Loucy (cell line): Measurements from ENCODE around the gene TMPRSS13.
"Not testable (repeated sequence)": the region's sequence is repeated elsewhere in the genome, so short reads cannot be mapped to it uniquely, and the experiment has no call there.

Experiments
- H2AFZ ChIP-seq: fragments of 200-600 bp; sonication (generic); 2 replicates; pipeline ENCODE4 v1.6.0; 2016; ENCODE audit warnings: antibody characterized with exemption, mild to moderate bottlenecking, low read length, moderate library complexity
- H3F3A ChIP-seq: fragments of 200-600 bp; 2 replicates; pipeline ENCODE4 v1.6.0; 2016; ENCODE audit warnings: antibody characterized with exemption, low read depth, mild to moderate bottlenecking
- H3K27me3 ChIP-seq: fragments of 200-600 bp; sonication (generic); 2 replicates; pipeline ENCODE4 v1.6.1; 2014; ENCODE audit warnings: low read length, mild to moderate bottlenecking; ENCODE audit not compliant: insufficient read depth, poor library complexity, severe bottlenecking
- H3K36me3 ChIP-seq: fragments of 200-600 bp; sonication (generic); 2 replicates; pipeline ENCODE4 v1.6.1; 2016; ENCODE audit warnings: low read length; ENCODE audit not compliant: insufficient read depth
- H3K4me1 ChIP-seq: fragments of 200-600 bp; sonication (generic); 2 replicates; pipeline ENCODE4 v1.5.1; 2014; ENCODE audit warnings: low read length, mild to moderate bottlenecking; ENCODE audit not compliant: insufficient read depth, poor library complexity, severe bottlenecking
- H3K4me2 ChIP-seq: fragments of 200-600 bp; sonication (generic); 2 replicates; pipeline ENCODE4 v1.6.0; 2014; ENCODE audit warnings: antibody characterized with exemption, low read length, low read depth, mild to moderate bottlenecking; ENCODE audit not compliant: poor library complexity, severe bottlenecking
- H3K4me3 ChIP-seq: fragments of 200-600 bp; sonication (generic); 2 replicates; pipeline ENCODE4 v1.5.1; 2014; ENCODE audit warnings: low read length, mild to moderate bottlenecking, mixed read lengths; ENCODE audit not compliant: poor library complexity, severe bottlenecking
- H3K79me2 ChIP-seq: fragments of 200-600 bp; sonication (generic); 2 replicates; pipeline ENCODE4 v1.6.1; 2014; ENCODE audit warnings: low read length; ENCODE audit not compliant: insufficient read depth
- H3K9ac ChIP-seq: fragments of 200-600 bp; sonication (generic); 2 replicates; pipeline ENCODE4 v1.6.0; 2014; ENCODE audit warnings: mild to moderate bottlenecking, low read depth, low read length, moderate library complexity; ENCODE audit not compliant: poor library complexity, severe bottlenecking
- H3K9me2 ChIP-seq: fragments of 200-600 bp; sonication (generic); replicated peaks from 2 replicates; pipeline ENCODE4 v1.6.1; 2016; ENCODE audit warnings: low read depth, low read length, mixed read lengths
- H3K9me3 ChIP-seq: fragments of 200-600 bp; sonication (generic); 2 replicates; pipeline ENCODE4 v1.6.1; 2014; ENCODE audit warnings: mild to moderate bottlenecking, antibody characterized with exemption, low read length, low read depth; ENCODE audit not compliant: insufficient read depth
- H4K20me1 ChIP-seq: fragments of 200-600 bp; sonication (generic); 2 replicates; pipeline ENCODE4 v1.6.0; 2014; ENCODE audit warnings: antibody characterized with exemption, low read length, mild to moderate bottlenecking; ENCODE audit not compliant: insufficient read depth, poor library complexity, severe bottlenecking
- EZH2phosphoT487 ChIP-seq: fragments of 200-600 bp; IDR thresholded peaks from 2 replicates; pipeline ENCODE4 v1.6.1; 2018; ENCODE audit warnings: antibody characterized with exemption, mild to moderate bottlenecking, moderate library complexity, borderline replicate concordance
- TF ChIP-seq, protein P1 (sequence below): fragments of 200-600 bp; sonication (generic); conservative IDR thresholded peaks from 2 replicates; pipeline ENCODE4 v1.5.1; 2014; ENCODE audit warnings: mild to moderate bottlenecking, antibody characterized with exemption, low read length

The TMPRSS13 gene

DNA sequence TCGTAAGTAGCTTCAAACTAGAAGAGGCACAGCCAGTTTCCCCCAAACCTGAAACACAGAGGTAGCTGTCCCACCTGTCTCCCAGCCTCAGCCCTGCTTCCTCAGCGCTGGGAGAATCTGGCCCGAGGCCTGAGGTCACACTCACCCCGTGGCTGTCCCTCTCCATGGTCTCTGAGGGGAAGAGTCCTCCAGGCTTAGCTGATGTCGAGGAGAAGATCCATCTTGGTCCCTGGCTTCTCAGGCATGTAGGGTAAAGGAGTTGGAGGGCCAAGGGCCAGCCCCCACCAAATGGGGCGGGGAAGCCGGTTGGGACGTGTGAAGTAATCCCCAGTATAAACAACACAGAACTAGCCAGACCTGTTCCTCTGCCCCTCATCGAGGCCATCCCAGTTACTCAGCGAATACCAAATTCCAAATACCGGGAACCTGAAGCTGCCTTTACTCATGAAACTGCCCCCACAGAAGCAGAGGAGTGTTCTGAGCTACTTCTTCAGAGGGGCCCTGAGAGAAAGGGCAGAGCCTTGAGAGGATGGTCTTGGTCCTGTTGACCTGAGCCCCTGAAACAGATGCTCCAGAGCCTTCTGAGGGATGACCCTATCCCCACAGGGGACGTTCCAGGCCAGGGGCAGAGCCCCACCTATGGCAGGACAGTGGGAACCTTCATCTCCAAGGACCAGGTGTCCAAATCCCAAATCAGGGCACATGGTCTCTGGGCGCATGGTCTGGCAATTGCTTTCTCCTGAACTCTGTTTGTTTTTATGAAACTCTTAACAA is at the start of gene TMPRSS13:
TMPRSS13 (minus strand) TSS at position 261 of the 774 bp plus-strand sequence; CDS start at position 166, 95 bp downstream.
- H3K9ac ChIP-seq = peak within 1 kb of the TSS; percentile 75
- no peaks in the 10 kb centered on the region for H3K79me2 ChIP-seq
- peaks cover 7% of the 10 kb centered on the region; the same call in 1 of the 2 replicates for H3F3A ChIP-seq
- no peaks in the 10 kb centered on the region for H3K36me3 ChIP-seq
- H3K9me2 ChIP-seq = no peaks in the 10 kb centered on the region
- no peaks in the 10 kb centered on the region for H3K27me3 ChIP-seq
- peak within 1 kb of the TSS; percentile 59 for H3K4me3 ChIP-seq
- peak within 1 kb of the TSS; percentile 86 for H3K4me2 ChIP-seq
- TF ChIP-seq, protein P1, sequence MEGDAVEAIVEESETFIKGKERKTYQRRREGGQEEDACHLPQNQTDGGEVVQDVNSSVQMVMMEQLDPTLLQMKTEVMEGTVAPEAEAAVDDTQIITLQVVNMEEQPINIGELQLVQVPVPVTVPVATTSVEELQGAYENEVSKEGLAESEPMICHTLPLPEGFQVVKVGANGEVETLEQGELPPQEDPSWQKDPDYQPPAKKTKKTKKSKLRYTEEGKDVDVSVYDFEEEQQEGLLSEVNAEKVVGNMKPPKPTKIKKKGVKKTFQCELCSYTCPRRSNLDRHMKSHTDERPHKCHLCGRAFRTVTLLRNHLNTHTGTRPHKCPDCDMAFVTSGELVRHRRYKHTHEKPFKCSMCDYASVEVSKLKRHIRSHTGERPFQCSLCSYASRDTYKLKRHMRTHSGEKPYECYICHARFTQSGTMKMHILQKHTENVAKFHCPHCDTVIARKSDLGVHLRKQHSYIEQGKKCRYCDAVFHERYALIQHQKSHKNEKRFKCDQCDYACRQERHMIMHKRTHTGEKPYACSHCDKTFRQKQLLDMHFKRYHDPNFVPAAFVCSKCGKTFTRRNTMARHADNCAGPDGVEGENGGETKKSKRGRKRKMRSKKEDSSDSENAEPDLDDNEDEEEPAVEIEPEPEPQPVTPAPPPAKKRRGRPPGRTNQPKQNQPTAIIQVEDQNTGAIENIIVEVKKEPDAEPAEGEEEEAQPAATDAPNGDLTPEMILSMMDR = no peak
- no peak for TF ChIP-seq EZH2phosphoT487
- no peaks in the 10 kb centered on the region for H3K9me3 ChIP-seq
- no peak within 1 kb of the TSS; the same call in 1 of the 2 replicates for H2AFZ ChIP-seq
- H4K20me1 ChIP-seq = no peaks in the 10 kb centered on the region
- peaks cover 66% of the 10 kb centered on the region for H3K4me1 ChIP-seq

DNA sequence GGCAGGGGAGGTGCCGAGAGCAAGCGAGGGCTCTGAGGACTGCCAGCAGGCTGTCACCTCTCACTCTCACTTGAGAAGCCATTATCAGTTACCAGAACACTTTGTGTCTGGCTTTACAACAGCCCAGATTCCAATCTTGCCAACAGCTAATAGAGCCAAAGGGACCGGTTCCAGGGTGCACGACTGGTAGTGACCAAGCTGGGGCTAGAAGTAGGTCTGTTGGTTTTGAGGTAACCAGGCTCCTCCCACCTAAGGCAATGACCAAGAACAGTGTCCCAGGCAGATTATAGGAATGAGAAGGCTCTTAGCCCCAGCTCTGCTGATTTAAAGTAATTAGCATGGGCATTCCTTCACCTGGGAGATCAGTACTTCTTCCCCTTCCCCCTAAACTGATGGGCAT is 49.8 kb upstream of the TMPRSS13 start:
- Histone ChIP-seq H2AFZ (no peak overlapping the region; the same call in 1 of the 2 replicates), H3K79me2 (no peaks in the 10 kb centered on the region), H4K20me1 (no peaks in the 10 kb centered on the region), H3K4me1 (peaks cover 24% of the 10 kb centered on the region), H3K4me3 (no peak overlapping the region), H3K9me3 (no peaks in the 10 kb centered on the region), H3K4me2 (no peak overlapping the region), H3K9me2 (no peaks in the 10 kb centered on the region), H3K9ac (no peak overlapping the region), H3K36me3 (no peaks in the 10 kb centered on the region), H3F3A (no peaks in the 10 kb centered on the region), H3K27me3 (no peaks in the 10 kb centered on the region)
- TF ChIP-seq, protein P1 = no peak
- no peak for TF ChIP-seq EZH2phosphoT487

DNA sequence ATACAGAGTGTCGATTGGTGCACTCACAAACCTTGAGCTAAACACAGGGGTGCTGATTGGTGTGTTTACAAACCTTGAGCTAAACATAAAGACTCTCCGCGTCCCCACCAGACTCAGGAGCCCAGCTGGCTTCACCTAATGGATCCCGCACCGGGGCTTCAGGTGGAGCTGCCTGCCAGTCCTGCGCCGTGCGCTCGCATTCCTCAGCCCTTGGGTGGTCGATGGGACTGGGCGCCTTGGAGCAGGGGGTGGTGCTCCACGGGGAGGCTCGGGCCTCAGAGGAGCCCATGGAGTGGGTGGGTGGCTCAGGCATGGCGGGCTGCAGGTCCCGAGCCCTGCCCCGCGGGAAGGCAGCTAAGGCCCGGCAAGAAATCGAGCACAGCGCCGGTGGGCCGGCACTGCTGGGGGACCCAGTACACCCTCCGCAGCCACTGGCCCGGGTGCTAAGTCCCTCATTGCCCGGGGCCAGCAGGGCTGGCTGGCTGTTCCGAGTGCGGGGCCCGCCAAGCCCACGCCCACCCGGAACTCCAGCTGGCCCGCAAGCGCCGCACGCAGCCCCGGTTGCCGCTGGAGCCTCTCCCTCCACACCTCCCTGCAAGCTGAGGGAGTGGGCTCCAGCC is 49.2 kb upstream of the TMPRSS13 start:
- H3F3A ChIP-seq, H2AFZ ChIP-seq, H3K4me3 ChIP-seq, H3K36me3 ChIP-seq, H3K9ac ChIP-seq, H3K4me2 ChIP-seq, H3K9me3 ChIP-seq, H3K79me2 ChIP-seq, H3K9me2 ChIP-seq, H4K20me1 ChIP-seq, H3K27me3 ChIP-seq: not testable (repeated sequence)
- peaks cover 24% of the 10 kb centered on the region for H3K4me1 ChIP-seq

- not testable (repeated sequence) for H3K9ac ChIP-seq, H3F3A ChIP-seq, H4K20me1 ChIP-seq, H3K79me2 ChIP-seq, H2AFZ ChIP-seq, H3K27me3 ChIP-seq, H3K4me3 ChIP-seq, H3K4me2 ChIP-seq, H3K9me3 ChIP-seq, H3K9me2 ChIP-seq, H3K36me3 ChIP-seq
- H3K4me1 ChIP-seq = peaks cover 31% of the 10 kb centered on the region
Observed at GRCh38 chr11:117977612-117978264, 48.5 kb upstream of the TMPRSS13 start.
